HepG2 (cell line): ENCODE measurements around the gene LANCL2. TPM values are rescaled to one million over a fixed set of nuclear protein-coding genes. Genes with fewer than 3 reads are reported as not detected.

Experiments used
- ELF4 ChIP-seq: sonication (generic); formaldehyde crosslinking; IDR thresholded peaks from 2 replicates; pipeline ENCODE4 v1.5.0; 2020; ENCODE audit warnings: missing genetic modification reagents, mild to moderate bottlenecking, moderate library complexity, borderline replicate concordance
- ESRRA ChIP-seq: sonication (generic); formaldehyde crosslinking; IDR thresholded peaks from 2 replicates; pipeline ENCODE4 v1.5.1; 2020; ENCODE audit warnings: mild to moderate bottlenecking, low read depth, missing genetic modification reagents
- GFI1 ChIP-seq: sonication (generic); formaldehyde crosslinking; IDR thresholded peaks from 2 replicates; pipeline ENCODE4 v1.5.0; 2020; ENCODE audit warnings: missing genetic modification reagents, mild to moderate bottlenecking, borderline replicate concordance
- GZF1 ChIP-seq: sonication (generic); formaldehyde crosslinking; IDR thresholded peaks from 2 replicates; pipeline ENCODE4 v1.5.1; 2020; ENCODE audit warnings: mild to moderate bottlenecking, missing genetic modification reagents
- HOXA5 ChIP-seq: sonication (generic); formaldehyde crosslinking; IDR thresholded peaks from 2 replicates; pipeline ENCODE4 v1.4.0; 2020; ENCODE audit warnings: missing genetic modification reagents
- KDM1A ChIP-seq: IDR thresholded peaks from 2 replicates; pipeline ENCODE4 v1.6.1; 2016; ENCODE audit warnings: missing compliant biosample characterization
- KLF11 ChIP-seq: IDR thresholded peaks from 2 replicates; pipeline ENCODE4 v1.6.1; 2016; ENCODE audit warnings: missing compliant biosample characterization
- KMT2A ChIP-seq: sonication (generic); formaldehyde crosslinking; IDR thresholded peaks from 2 replicates; pipeline ENCODE4 v1.4.0; 2020; ENCODE audit warnings: missing genetic modification reagents
- MTA3 ChIP-seq: sonication (generic); formaldehyde crosslinking; IDR thresholded peaks from 2 replicates; pipeline ENCODE4 v1.4.0; 2020; ENCODE audit warnings: missing genetic modification reagents
- MYPOP ChIP-seq: sonication (generic); formaldehyde crosslinking; IDR thresholded peaks from 2 replicates; pipeline ENCODE4 v1.8.1; 2023; ENCODE audit warnings: mild to moderate bottlenecking, moderate library complexity, missing genetic modification reagents
- NKX3-1 ChIP-seq: sonication (generic); formaldehyde crosslinking; IDR thresholded peaks from 2 replicates; pipeline ENCODE4 v1.5.0; 2020; ENCODE audit warnings: missing genetic modification reagents
- NPAS2 ChIP-seq: sonication (generic); formaldehyde crosslinking; IDR thresholded peaks from 2 replicates; pipeline ENCODE4 v1.8.0; 2022; ENCODE audit warnings: mild to moderate bottlenecking, missing genetic modification reagents, borderline replicate concordance
- PPARG ChIP-seq: conservative IDR thresholded peaks from 2 replicates; pipeline ENCODE4 v1.6.1; 2016; ENCODE audit warnings: missing biosample characterization, missing genetic modification reagents
- RARA ChIP-seq: IDR thresholded peaks from 2 replicates; pipeline ENCODE4 v1.6.1; 2016; ENCODE audit warnings: missing genetic modification reagents, missing compliant biosample characterization
- RNF2 ChIP-seq: fragments of 450-650 bp; conservative IDR thresholded peaks from 2 replicates; pipeline ENCODE4 v1.6.1; 2016; ENCODE audit warnings: low read depth
- SAFB2 ChIP-seq: sonication (generic); formaldehyde crosslinking; IDR thresholded peaks from 2 replicates; pipeline ENCODE4 v1.5.1; 2020; ENCODE audit warnings: missing genetic modification reagents, low read depth, mild to moderate bottlenecking, borderline replicate concordance
- SALL1 ChIP-seq: sonication (generic); formaldehyde crosslinking; IDR thresholded peaks from 2 replicates; pipeline ENCODE4 v1.8.0; 2022; ENCODE audit warnings: mild to moderate bottlenecking, missing genetic modification reagents
- SIN3A ChIP-seq: IDR thresholded peaks from 2 replicates; pipeline ENCODE4 v1.6.1; 2011; ENCODE audit warnings: low read depth, mild to moderate bottlenecking, control low read depth, low read length, borderline replicate concordance
- TBX3 ChIP-seq: fragments of 450-650 bp; IDR thresholded peaks from 2 replicates; pipeline ENCODE4 v1.6.1; 2017; ENCODE audit warnings: antibody characterized with exemption, mild to moderate bottlenecking, inconsistent platforms, borderline replicate concordance
- U2AF2 ChIP-seq: fragments of 200-400 bp; formaldehyde crosslinking; IDR thresholded peaks from 2 replicates; pipeline ENCODE4 v1.6.1; 2017; ENCODE audit warnings: low read depth, mild to moderate bottlenecking, low read length
- ZC3H4 ChIP-seq: sonication (generic); formaldehyde crosslinking; IDR thresholded peaks from 2 replicates; pipeline ENCODE4 v1.4.0; 2020; ENCODE audit warnings: missing genetic modification reagents, borderline replicate concordance
- ZNF235 ChIP-seq: sonication (generic); formaldehyde crosslinking; IDR thresholded peaks from 2 replicates; pipeline ENCODE4 v1.8.1; 2023; ENCODE audit warnings: mild to moderate bottlenecking, missing genetic modification reagents, borderline replicate concordance
- ZNF337 ChIP-seq: sonication (generic); formaldehyde crosslinking; IDR thresholded peaks from 2 replicates; pipeline ENCODE4 v1.5.1; 2020; ENCODE audit warnings: missing genetic modification reagents, low read depth, mild to moderate bottlenecking, borderline replicate concordance
- ZSCAN21 ChIP-seq: sonication (generic); formaldehyde crosslinking; IDR thresholded peaks from 2 replicates; pipeline ENCODE4 v1.8.0; 2022; ENCODE audit warnings: mild to moderate bottlenecking, missing genetic modification reagents, moderate library complexity, borderline replicate concordance
- polyA plus RNA-seq, 8 experiments: library from polyadenylated mRNA; depleted of rRNA in 3 of 8; stranded (reverse) in 7 of 8; unstranded in 1 of 8; fragments of >200 nt; fragmentation: Illumina TruSeq in 4 of 8; extraction: Trizol in 4 of 8; gene quantifications; 2 replicates each; pipeline versions ENCODE4 v1.2.1 to v1.2.3, GENCODE V29; 2011 to 2016; ENCODE audit warnings: low read depth in 4 of 8, missing spikeins in 1 of 8, mixed read lengths in 1 of 8; ENCODE audit not compliant: insufficient read depth in 1 of 8
- total RNA-seq, 5 experiments: library from RNA; depleted of rRNA; stranded (reverse); fragments of >200 nt; fragmentation: Illumina TruSeq; extraction: Trizol; gene quantifications; 2 replicates each; pipeline ENCODE4 v1.2.3, GENCODE V29; 2016; ENCODE audit warnings: low read depth in 1 of 5
- TF ChIP-seq, protein P1 (sequence below): sonication (generic); formaldehyde crosslinking; IDR thresholded peaks from 2 replicates; pipeline ENCODE4 v1.4.0; 2020; ENCODE audit warnings: missing genetic modification reagents, borderline replicate concordance
- TF ChIP-seq, protein P2 (sequence below): sonication (generic); formaldehyde crosslinking; IDR thresholded peaks from 2 replicates; pipeline ENCODE4 v1.4.0; 2020; ENCODE audit warnings: missing genetic modification reagents, mild to moderate bottlenecking, borderline replicate concordance

The LANCL2 gene
- total and polyA plus RNA-seq, 2 of the 13 experiments (the other 11 are each of a cell fraction or from before 2014, with no cell fraction given), result 10.0 to 13.8 TPM

GRCh38 chr7:55365675-55366460, 731 bp downstream of the LANCL2 start (continued):
- TF ChIP-seq NKX3-1 (CRISPR knock-in tag), result peak; percentile 67; the same call in 1 of the 2 replicates
- TF ChIP-seq, protein P1, sequence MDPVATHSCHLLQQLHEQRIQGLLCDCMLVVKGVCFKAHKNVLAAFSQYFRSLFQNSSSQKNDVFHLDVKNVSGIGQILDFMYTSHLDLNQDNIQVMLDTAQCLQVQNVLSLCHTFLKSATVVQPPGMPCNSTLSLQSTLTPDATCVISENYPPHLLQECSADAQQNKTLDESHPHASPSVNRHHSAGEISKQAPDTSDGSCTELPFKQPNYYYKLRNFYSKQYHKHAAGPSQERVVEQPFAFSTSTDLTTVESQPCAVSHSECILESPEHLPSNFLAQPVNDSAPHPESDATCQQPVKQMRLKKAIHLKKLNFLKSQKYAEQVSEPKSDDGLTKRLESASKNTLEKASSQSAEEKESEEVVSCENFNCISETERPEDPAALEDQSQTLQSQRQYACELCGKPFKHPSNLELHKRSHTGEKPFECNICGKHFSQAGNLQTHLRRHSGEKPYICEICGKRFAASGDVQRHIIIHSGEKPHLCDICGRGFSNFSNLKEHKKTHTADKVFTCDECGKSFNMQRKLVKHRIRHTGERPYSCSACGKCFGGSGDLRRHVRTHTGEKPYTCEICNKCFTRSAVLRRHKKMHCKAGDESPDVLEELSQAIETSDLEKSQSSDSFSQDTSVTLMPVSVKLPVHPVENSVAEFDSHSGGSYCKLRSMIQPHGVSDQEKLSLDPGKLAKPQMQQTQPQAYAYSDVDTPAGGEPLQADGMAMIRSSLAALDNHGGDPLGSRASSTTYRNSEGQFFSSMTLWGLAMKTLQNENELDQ, result no peak
- TF ChIP-seq ZSCAN21, result peak; percentile 86
- no peak for TF ChIP-seq KDM1A (CRISPR knock-in tag)
- TF ChIP-seq GZF1 (CRISPR knock-in tag), result no peak; the same call in 1 of the 2 replicates
- no peak for TF ChIP-seq MTA3 (CRISPR knock-in tag)
- TF ChIP-seq SIN3A, result peak; percentile 64; the same call in 1 of the 2 replicates
- TF ChIP-seq ZC3H4 (CRISPR knock-in tag), result no peak
- TF ChIP-seq, protein P2, sequence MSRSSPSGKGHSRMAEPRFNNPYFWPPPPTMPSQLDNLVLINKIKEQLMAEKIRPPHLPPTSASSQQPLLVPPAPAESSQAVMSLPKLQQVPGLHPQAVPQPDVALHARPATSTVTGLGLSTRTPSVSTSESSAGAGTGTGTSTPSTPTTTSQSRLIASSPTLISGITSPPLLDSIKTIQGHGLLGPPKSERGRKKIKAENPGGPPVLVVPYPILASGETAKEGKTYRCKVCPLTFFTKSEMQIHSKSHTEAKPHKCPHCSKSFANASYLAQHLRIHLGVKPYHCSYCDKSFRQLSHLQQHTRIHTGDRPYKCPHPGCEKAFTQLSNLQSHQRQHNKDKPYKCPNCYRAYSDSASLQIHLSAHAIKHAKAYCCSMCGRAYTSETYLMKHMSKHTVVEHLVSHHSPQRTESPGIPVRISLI (CRISPR knock-in tag), result no peak
- peak; percentile 27; the same call in 1 of the 2 replicates for TF ChIP-seq RARA (CRISPR knock-in tag)
- TF ChIP-seq ZNF235 (CRISPR knock-in tag), result peak; percentile 97
- no peak for TF ChIP-seq NPAS2
- peak; percentile 83 for TF ChIP-seq TBX3
- TF ChIP-seq ELF4 (CRISPR knock-in tag), result no peak
- TF ChIP-seq U2AF2, result no peak
- peak; percentile 29; the same call in 1 of the 2 replicates for TF ChIP-seq HOXA5
- 0 out of 2 replicates have a peak, but pooled peaks have one; percentile 9 for TF ChIP-seq PPARG (CRISPR knock-in tag)
- peak; percentile 93 for TF ChIP-seq KMT2A (CRISPR knock-in tag)
- TF ChIP-seq MYPOP, result peak; percentile 61; the same call in 1 of the 2 replicates
- 0 out of 2 replicates have a peak, but pooled peaks have one; percentile 20 for TF ChIP-seq ZNF337 (CRISPR knock-in tag)
- TF ChIP-seq SAFB2 (CRISPR knock-in tag), result peak; percentile 88; the same call in 1 of the 2 replicates
- TF ChIP-seq ESRRA, result peak; percentile 24; the same call in 1 of the 2 replicates
- 0 out of 2 replicates have a peak, but pooled peaks have one; percentile 30 for TF ChIP-seq GFI1 (CRISPR knock-in tag)
- TF ChIP-seq SALL1 (CRISPR knock-in tag), result peak; percentile 30
- 0 out of 2 replicates have a peak, but pooled peaks have one; percentile 33 for TF ChIP-seq KLF11
- peak; percentile 68 for TF ChIP-seq RNF2
